ENCODE measurements around the gene EPN2.

GRCh38 chr17:19361326-19361725 is 124.2 kb downstream of the EPN2 start:
- TF ChIP-seq CTCF (IDR thresholded peaks at IDR 0.05 in 2 of 3, conservative IDR thresholded peaks at IDR 0.05 in 1 of 3; ENCODE audit: control insufficient read depth in 2 of 3, extremely low read depth in 1 of 3, insufficient read depth in 1 of 3, low read depth in 3 of 3, low read length in 3 of 3): no peak
- no peak for TF ChIP-seq ZNF687 (IDR thresholded peaks at IDR 0.05)
- TF ChIP-seq ATF2 (IDR thresholded peaks at IDR 0.05; ENCODE audit: low read length): no peak
- no peak for TF ChIP-seq NR2C2 (IDR thresholded peaks at IDR 0.05; ENCODE audit: borderline replicate concordance, control insufficient read depth, insufficient read length, low read depth)
- no peak for TF ChIP-seq MYB (IDR thresholded peaks at IDR 0.05; ENCODE audit: borderline replicate concordance, low read depth, low read length)
- TF ChIP-seq ZNF274 (IDR thresholded peaks at IDR 0.05; ENCODE audit: insufficient read depth, insufficient read length): no peak
- TF ChIP-seq POLR2A (IDR thresholded peaks at IDR 0.05; ENCODE audit: low read depth, low read length): no peak
- TF ChIP-seq USF1 (IDR thresholded peaks at IDR 0.05; ENCODE audit: borderline replicate concordance, extremely low read length, insufficient read depth, low read depth, low read length): no peak
- TF ChIP-seq TAF1 (IDR thresholded peaks at IDR 0.05; ENCODE audit: borderline replicate concordance, low read depth, low read length): no peak
- no peak for TF ChIP-seq EP300 (IDR thresholded peaks at IDR 0.05; ENCODE audit: borderline replicate concordance in 1 of 2, control insufficient read depth in 1 of 2, low read depth in 2 of 2, low read length in 2 of 2)
- TF ChIP-seq MYC (IDR thresholded peaks at IDR 0.05; ENCODE audit: insufficient read depth, insufficient read length, insufficient replicate concordance, low read length, severe bottlenecking): no peak

All from GM12878 (cell line).